KOPT-K1 (cell line): ENCODE results near the gene EHMT1.

Source experiments
- H3K27ac ChIP-seq: fragments of 200-600 bp; sonication (generic); 2 replicates; pipeline ENCODE4 v1.5.1; 2016; ENCODE audit warnings: antibody characterized with exemption, mild to moderate bottlenecking, low read depth, low read length; ENCODE audit not compliant: poor library complexity, severe bottlenecking
- H3K36me3 ChIP-seq: fragments of 200-600 bp; sonication (generic); 2 replicates; pipeline ENCODE4 v1.5.1; 2017; ENCODE audit warnings: antibody characterized with exemption, mild to moderate bottlenecking, low read length, moderate library complexity; ENCODE audit not compliant: insufficient read depth
- H3K9me3 ChIP-seq: fragments of 200-600 bp; sonication (generic); 2 replicates; pipeline ENCODE4 v1.5.1; 2017; ENCODE audit warnings: antibody characterized with exemption, low read length, mild to moderate bottlenecking; ENCODE audit not compliant: insufficient read depth, poor library complexity, severe bottlenecking

Gene EHMT1

DNA sequence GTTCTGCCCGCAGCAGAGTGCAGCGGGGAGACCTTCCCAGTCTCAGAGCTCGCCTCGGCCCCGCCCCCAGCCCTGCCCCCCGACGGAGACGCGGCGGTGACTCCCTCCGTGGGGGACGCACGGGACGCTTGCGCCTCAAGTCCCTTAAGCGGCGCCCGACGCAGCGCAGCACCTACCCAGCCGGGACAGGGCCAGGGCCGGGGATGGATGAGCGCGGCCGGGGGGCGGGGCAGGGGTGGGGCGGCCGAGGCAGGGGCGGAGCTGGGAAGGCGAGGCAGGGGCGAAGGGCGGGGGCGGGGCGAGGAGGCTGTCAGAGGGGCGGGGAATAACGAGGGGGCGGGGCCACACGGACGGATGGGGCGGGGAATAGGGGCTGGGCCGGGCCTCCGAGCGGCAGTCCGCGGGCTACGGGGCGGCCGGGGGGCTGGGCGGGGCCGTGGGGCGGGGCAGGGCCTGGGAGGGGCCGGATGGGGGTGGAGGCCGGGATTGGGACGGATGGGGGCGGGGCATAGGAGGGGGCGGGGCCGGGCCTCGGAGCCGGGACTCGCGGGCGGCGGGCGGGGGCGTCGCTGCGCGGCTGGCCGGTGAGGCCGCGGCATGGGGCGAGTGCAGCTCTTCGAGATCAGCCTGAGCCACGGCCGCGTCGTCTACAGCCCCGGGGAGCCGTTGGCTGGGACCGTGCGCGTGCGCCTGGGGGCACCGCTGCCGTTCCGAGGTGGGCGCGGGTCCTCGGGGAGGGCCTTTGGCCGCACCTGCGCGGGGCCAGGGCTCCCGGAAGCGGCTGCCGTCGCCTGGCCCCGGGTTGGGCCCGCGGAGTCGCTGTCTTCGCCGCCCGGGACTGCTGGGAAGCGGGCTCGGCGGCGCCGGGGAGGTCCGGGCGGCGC lies 13.4 kb upstream of the EHMT1 start, which contains the start of gene ARRDC1:
ARRDC1 (plus strand) TSS at position 566 of the 884 bp plus-strand sequence; CDS start at position 598, 32 bp downstream.
- Histone ChIP-seq H3K9me3 (no peaks in the 10 kb centered on the region), H3K27ac (peak within 1 kb of the TSS; percentile 63), H3K36me3 (no peaks in the 10 kb centered on the region)

DNA sequence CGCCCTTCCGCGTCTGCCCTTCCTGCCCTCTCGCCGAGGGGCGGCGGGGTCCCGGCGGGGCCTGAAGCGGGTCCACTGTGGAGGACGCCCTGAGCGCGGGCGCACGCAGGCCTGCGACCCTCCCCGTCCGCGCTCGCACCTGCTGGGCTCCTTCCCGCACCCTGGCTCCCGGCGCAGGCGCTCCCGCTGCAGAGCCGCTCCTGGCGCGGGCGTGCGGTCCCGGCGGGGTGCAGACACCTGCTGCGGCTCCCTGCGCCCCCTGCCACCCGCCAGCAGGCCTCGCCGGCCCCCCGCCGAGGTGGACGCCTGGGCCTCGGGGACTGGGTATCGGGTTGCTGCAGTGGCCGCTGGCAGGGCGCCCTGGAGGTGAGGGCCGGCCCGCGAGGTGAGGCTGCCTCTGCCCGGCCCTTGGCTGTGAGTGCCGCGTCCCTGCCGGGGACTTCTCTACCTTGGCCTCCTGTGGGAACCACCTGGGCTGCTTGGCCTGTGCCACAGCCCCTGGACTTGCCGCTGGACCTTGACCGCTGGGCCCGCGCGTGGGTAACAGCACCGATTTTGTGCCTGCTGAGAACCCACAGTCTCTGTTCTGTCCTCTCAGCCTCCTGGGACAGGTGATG lies 12.7 kb upstream of the EHMT1 start:
- Histone ChIP-seq H3K9me3 (no peaks in the 10 kb centered on the region), H3K27ac (peak overlapping the region; percentile 63), H3K36me3 (no peaks in the 10 kb centered on the region)

DNA sequence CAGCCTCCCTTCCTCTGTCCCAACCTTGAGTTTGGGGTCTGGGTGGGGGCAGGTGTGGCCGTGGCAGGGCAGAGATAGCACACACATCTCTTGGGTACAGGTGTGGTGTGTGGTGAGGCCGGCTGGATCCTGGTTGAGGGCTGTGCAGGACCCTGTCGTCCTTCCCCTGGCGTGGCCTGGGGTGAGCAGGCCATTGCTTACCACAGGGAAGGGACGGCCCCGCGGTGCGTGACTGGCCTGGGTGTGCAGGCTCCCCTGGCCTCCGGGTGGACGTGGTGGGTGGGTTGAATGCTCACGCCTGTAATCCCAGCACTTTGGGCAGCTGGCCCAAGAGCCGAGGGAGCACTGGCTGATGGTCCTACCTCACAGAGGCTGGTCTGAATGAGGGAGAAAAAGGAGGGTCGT lies 12.1 kb upstream of the EHMT1 start:
- Histone ChIP-seq H3K9me3 (no peaks in the 10 kb centered on the region), H3K27ac (no peak overlapping the region), H3K36me3 (no peaks in the 10 kb centered on the region)

DNA sequence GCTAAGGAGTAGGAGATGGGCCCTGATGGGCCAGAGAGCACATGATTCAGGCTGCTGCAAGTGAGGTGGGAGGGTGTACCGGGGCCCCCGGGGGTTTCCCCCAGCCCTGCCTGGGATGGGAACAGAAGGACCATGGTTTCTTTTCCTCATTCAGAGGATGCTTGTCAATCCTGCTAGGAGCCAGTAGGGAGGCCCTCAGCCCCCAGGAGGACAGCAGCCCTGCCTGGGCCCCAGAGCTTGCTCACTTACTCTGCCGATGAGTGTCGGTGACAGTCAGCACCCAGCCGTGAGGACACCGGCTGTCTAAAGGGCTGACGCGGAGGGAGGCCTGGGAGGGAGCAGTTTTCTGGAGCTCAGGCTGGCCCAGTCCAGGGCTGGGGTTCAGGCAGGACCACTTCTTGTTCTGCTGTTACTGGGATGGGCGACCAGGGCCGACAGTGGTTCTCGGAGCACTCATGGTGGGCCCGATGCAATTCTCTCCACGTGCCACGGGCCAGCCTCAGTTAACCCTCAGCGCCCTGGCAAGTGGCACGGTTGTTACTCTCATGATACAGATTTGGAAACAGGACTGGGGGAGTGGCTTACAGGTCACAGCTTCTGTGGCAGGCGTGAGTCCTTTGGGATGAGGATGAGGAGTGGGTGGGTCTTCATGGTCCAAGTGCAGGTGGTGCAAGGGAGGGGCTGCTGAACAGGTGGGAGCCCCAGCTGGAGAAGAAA lies 11.5 kb upstream of the EHMT1 start:
- H3K9me3 ChIP-seq: no peaks in the 10 kb centered on the region
- H3K27ac ChIP-seq: no peak overlapping the region
- no peaks in the 10 kb centered on the region for H3K36me3 ChIP-seq

DNA sequence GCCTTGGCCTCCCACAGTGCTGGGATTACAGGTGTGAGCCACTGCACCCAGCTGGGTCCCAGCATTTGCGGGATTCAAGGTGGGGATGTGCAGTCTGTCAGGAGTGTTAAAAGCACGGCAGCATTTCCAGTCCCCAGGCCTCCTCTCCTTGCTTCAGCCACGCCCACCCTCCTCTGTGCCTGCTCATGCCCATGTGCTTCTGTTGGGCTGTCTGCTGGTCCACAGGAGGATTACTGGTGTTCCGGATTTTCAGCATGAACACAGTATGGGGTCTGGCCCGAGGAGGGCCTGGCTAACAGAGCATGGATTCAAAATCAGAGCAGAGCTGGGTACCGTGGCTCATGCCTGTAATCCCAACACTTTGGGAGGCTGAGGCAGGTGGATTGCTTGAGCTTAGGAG lies 7.9 kb upstream of the EHMT1 start:
- Histone ChIP-seq H3K36me3 (peaks cover 29% of the 10 kb centered on the region), H3K9me3 (no peaks in the 10 kb centered on the region), H3K27ac (no peak overlapping the region)

DNA sequence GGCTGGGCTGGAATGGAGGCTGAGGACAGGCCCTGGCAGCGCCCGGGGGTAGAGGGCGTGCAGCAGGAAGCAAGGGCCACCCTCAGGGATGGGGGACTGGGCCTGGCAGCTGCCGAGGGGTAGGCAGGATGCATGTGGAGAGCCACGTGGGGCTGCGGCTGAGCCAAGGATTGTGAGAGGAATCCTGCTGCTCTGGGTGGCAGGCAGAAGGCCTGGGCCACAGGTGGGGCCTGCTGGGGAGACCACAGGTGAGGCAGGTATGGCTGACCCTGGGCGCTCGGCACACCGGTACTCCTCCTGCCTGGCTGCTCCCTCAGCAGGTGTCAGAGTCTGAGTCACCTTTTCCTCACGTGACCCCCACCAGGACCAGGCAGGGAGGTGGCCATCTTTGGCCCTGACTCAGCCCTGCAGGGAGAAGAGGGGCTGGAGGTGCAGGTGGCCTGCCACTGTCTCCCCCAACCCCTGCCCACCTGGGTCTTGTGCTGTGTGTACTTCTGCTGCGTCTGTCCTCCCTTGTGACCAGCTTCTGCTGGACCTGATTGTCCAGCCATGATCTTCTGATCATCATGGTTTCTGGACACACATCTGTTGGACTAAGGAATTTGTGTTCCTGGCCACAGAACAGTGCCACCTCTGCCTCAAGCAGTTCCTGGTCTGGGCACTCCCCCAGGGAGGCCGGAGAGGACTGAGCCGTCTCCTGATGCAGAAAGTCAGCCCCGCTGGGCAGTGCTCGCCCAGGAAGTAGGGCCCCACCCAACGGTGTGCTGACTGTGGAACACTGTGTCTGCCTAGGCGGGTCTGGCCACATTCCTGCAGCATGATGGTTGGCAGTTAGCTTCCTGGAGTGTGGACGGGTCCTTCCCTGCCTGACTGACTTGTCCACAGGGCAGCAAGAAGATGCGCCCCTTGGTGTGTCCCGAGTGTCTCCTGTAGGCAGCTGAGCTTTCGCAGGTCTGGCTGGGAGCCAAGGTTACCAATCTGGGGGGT lies 6.9 kb upstream of the EHMT1 start:
- no peaks in the 10 kb centered on the region for H3K9me3 ChIP-seq
- H3K27ac ChIP-seq: no peak overlapping the region
- peaks cover 37% of the 10 kb centered on the region for H3K36me3 ChIP-seq

DNA sequence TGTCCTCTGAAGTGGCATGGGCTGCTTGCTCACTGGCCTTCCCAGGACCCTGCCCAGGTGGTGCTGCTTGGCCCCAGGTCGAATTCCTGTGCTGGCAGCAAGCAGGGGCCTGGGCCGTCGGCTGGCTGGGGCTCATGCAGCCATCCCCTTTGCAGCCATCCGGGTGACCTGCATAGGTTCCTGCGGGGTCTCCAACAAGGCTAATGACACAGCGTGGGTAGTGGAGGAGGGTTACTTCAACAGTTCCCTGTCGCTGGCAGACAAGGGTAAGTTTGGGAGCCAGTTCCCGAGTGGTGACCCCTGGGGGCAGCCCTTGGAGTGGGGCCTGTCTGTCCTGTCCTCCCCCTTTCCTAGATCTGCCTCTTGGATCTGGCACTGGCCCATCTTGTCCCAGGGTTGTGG lies 6.1 kb upstream of the EHMT1 start:
- H3K9me3 ChIP-seq: no peaks in the 10 kb centered on the region
- no peak overlapping the region for H3K27ac ChIP-seq
- H3K36me3 ChIP-seq: peaks cover 37% of the 10 kb centered on the region

DNA sequence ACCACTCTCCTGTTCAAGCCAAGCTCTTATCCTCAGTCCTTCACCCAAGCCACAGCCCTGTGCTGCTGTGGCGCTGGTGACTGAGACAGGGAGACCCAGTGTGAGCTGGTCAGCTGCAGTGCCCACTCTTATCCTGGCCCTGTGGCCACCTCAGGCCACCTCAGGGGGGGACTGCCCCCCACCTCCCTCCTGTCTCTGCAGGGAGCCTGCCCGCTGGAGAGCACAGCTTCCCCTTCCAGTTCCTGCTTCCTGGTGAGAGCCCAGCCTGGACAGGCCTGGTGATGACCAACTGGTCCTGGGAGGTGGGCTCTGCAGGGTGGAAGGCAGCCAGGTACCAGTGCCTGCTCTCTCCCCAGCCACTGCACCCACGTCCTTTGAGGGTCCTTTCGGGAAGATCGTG lies 5.5 kb upstream of the EHMT1 start:
- Histone ChIP-seq H3K36me3 (peaks cover 37% of the 10 kb centered on the region), H3K9me3 (no peaks in the 10 kb centered on the region), H3K27ac (no peak overlapping the region)

DNA sequence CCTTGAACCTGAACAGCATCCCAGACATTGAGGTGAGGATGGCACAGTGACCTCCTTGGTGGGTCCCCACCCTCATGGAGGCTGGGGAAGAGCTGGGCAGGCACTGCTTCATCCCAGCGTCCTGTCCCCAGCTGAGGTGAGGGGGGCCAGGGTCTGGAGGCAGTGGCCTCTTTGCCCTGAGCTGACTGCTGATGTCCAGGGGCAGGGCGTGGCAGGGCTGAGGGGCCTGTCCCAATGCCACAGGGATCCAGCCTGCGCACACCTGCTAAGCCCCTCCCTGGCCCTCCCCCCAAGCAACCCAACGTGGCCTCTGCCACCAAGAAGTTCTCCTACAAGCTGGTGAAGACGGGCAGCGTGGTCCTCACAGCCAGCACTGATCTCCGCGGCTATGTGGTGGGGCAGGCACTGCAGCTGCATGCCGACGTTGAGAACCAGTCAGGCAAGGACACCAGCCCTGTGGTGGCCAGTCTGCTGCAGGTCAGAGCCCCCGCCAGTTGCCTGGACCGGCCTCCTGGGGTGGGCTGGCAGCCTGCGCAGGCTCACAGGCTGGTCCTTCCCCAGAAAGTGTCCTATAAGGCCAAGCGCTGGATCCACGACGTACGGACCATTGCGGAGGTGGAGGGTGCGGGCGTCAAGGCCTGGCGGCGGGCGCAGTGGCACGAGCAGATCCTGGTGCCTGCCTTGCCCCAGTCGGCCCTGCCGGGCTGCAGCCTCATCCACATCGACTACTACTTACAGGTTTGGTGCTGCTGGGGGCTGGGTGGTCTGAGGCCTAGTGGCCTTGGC lies 4.9 kb upstream of the EHMT1 start:
- H3K27ac ChIP-seq: no peak overlapping the region
- no peaks in the 10 kb centered on the region for H3K9me3 ChIP-seq
- peaks cover 37% of the 10 kb centered on the region for H3K36me3 ChIP-seq

DNA sequence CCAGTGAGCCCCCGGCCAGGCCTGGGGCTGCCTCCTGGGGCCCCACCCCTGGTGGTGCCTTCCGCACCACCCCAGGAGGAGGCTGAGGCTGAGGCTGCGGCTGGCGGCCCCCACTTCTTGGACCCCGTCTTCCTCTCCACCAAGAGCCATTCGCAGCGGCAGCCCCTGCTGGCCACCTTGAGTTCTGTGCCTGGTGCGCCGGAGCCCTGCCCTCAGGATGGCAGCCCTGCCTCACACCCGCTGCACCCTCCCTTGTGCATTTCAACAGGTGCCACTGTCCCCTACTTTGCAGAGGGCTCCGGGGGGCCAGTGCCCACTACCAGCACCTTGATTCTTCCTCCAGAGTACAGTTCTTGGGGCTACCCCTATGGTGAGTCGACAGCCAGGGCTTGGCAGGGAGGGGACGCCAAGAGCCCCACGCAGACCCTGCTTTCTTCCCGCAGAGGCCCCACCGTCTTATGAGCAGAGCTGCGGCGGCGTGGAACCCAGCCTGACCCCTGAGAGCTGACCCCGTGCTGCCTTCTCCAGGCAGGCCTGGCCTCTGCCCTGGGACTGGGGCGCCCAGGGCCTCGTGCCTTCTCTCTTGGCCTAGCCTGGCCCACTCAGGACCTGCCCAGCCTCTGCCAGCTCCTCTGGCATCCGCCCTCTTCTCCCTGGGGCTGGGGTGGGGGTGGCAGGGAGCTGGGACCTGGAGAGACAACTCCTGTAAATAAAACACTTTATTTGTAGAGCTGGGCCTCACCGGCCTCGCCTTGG lies 4.0 kb upstream of the EHMT1 start:
- H3K9me3 ChIP-seq: no peaks in the 10 kb centered on the region
- H3K27ac ChIP-seq: no peak overlapping the region
- H3K36me3 ChIP-seq: peaks cover 37% of the 10 kb centered on the region

DNA sequence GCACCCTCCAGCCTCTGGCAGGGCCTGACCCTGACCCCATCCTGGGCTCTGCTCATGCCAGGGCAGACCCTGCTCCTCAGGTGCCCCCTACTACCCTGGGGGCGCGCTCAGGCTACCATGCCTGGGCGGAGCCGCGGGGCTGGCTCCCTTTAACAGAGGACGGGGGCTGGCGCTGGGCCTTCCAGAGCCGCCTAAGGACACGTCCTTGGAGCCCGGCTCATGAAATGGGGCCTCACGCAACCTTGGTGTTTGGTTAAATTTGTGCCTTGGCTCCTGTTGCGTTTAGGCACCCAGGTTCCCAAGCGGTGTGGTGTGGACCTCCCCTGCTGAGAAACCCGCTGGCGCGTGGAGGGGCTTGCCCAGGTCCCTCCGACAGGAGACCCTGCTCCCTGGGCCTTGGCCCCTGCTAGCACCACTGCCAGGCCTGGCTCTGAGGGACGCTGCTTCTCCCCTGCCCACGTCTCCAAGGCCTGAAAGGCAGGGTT lies 3.4 kb upstream of the EHMT1 start:
- Histone ChIP-seq H3K27ac (no peak overlapping the region), H3K9me3 (no peaks in the 10 kb centered on the region), H3K36me3 (peaks cover 37% of the 10 kb centered on the region)

DNA sequence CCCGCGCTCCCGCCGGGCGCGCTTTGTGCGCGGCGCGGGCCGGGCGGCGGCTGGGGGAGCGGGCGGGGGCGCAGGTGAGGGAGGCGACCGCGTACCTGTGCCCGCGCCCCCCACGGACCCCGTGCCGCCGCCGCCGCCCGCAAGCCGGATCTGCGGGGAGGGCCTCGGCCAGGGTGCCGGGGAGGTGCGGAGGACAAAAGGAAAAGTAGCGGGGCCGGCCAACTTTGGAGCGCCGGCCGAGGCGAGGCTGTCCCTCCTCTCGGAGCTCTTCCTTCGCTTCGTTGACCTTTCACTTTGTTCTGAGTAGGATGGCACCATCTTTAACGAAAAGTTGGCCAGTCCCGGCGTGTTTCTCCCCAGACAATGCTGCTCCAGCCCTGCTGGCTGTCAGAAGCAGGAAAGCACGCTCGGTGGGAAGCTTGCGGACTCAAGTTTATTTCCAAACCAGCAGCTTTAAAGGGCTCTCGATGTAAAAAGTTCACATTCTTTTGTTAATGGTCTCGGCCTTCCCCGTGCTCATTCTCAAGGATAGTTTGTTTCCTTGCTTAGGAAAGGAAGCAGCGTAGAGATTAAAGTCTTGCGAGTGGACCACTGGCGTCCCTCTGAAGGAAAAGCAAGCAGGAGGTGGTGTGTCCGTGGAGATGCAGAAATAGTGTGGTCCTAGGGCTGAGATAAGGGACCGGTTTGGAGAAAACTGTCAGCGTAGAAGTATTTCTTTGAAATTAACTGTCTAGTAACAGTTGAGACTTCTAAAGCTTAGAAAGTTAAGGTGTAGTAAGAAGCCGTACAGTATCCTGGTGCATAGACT lies 639 bp downstream of the EHMT1 start:
- Histone ChIP-seq H3K36me3 (peaks cover 39% of the 10 kb centered on the region), H3K9me3 (no peaks in the 10 kb centered on the region), H3K27ac (peak overlapping the region; percentile 75)
